ENCODE measurements around the gene ARHGAP6.

Gene ARHGAP6

GRCh38 chrX:11461201-11462001, 204.3 kb downstream of the ARHGAP6 start:
- DNase-seq (ENCODE audit: low read depth in 2 of 2), result no peak

- no peak for DNase-seq (ENCODE audit: low read depth in 2 of 2)
Observed at GRCh38 chrX:11460347-11460746, 205.4 kb downstream of the ARHGAP6 start.

- no peak for DNase-seq (ENCODE audit: low read depth in 2 of 2)
Observed at GRCh38 chrX:11458170-11458569, 207.6 kb downstream of the ARHGAP6 start.

GRCh38 chrX:11451151-11451550, 214.6 kb downstream of the ARHGAP6 start:
- DNase-seq (ENCODE audit: low read depth in 2 of 2), result no peak

- DNase-seq (ENCODE audit: low read depth in 2 of 2), result no peak
Observed at GRCh38 chrX:11450354-11450753, 215.4 kb downstream of the ARHGAP6 start.

- DNase-seq (ENCODE audit: low read depth in 2 of 2), result no peak
Observed at GRCh38 chrX:11449613-11450012, 216.1 kb downstream of the ARHGAP6 start.

DNA sequence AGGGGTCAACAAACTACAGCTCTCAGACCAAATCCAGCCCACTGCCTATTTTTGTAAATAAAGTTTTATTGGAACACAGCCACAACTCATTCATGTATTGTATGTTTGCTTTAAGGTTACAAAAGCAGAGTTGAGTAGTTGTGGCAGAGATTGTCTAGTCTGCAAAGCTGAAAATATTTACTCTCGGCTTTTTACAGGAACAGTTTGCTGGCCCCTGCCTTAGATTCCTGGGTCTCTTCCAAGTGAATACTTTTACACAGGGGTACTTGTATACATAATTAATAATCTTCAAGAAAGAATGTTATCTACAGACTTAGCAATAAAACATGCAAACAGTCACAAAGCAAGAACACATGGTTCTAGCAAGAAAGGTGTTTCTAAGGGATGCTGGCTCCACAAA, 218.3 kb downstream of the ARHGAP6 start:
- DNase-seq (ENCODE audit: low read depth in 2 of 2), result no peak

DNA sequence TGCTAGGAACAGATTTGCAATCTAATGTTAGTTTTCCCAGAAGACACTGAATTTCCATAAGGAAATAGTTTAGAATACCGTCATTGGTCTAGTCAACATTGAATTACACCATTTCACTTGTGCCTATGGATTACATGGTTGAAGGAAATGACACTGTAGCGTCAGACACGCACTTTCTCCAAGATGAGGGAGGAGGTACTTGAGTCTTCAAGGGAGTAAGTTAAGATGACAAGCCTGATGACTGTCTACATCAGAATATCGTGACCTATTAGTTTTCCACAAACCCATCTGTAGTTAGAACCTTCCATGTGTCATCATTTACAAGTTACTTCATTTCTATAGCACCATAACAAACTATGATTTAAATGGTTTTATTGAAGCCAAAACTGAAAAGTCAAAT, 218.8 kb downstream of the ARHGAP6 start:
- no peak for DNase-seq (ENCODE audit: low read depth in 2 of 2)

- DNase-seq (ENCODE audit: low read depth in 2 of 2), result no peak
Observed at GRCh38 chrX:11446336-11446735, 219.4 kb downstream of the ARHGAP6 start.

DNA sequence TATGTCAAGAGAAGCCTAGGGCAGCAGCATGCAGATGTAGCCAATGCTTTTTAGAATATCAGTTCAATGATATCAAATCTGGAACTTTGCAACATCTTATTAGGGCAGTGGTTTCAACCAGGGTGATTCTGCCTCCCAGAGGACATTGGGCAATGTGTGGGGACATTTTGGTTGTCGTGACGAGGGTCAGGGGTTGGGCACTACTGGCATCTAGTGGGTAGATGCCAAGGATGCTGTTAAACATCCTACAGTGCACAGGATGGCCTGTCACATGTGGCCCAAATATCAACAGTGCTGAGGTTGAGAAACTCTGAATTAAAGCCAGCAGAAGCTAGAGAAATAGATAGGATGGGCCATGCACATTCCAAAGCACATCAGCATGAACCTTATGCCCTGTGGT, 220.2 kb downstream of the ARHGAP6 start:
- DNase-seq (ENCODE audit: low read depth in 2 of 2), result no peak

DNA sequence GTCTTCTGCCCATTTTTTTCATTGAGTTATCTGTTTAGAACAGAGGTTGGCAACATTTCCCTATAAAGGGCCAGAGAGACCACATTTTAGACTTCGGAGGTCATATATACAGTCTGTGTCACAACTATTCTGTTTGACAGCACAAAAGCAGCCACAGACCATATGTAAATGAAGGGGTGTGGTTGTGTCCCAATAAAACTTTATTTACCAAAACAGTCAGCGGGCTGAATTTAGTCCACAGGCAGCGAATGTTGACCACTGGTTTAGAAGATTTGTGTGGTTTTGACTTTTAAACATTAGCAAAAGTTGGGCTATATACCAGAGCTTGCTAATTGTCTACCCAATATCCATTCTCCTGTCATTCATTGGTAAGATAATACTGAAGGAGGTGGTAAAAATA, 221.7 kb downstream of the ARHGAP6 start:
- DNase-seq (ENCODE audit: low read depth in 2 of 2), result no peak

DNA sequence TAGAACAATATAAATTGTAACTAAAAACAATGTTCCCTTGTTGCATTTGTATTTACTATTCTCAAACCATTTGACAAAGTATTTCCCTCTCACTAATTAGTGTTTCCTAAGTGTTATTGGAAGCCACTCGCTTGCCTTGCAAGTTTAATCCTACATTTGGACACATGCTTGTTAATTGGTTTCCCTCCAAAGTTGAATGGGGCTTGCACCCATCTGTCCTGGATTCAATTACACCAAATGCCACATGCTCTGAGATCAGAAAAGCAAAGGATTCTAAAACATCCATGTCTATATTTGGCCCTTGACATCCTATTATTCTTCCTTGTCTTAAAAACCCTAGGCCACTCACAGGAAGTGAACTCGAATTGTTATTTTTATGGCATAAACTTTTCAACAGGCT, 225.9 kb downstream of the ARHGAP6 start:
- no peak for DNase-seq (ENCODE audit: low read depth in 2 of 2)

DNA sequence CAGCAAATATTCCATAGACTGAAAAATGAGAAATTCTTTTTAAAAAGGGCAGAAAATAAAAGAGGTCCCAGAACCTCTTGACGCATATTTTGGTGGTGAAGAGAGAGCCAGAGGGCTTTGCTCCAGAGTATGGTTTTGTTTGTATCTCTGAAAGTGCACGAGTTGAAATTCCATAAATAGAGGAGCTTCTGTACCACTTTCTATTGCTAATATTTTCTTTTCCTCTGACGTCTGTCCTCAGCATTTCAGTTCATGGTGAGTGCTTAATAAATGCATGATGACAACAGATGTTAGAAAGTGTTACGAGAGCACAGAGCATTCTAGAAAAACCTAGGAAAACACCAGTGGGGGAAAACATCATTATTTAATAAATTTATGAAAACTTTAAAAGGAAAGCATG, 227.0 kb downstream of the ARHGAP6 start:
- DNase-seq (ENCODE audit: low read depth in 2 of 2), result no peak

DNA sequence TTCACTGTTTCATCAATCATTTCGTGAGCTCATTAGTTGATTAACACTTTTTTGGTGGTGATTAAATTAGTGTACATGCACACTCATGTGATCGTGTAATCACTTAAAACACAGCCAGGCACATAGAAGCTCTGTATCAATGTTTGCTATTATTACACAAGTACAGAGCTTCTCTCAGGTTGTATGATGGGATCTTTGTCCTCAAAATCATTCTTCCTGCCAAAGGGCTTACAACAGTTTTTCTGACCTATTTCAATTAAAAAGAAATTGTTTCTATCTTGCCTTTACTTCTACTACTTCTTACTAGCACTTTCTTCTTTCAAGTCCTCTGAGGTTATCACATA, 227.4 kb downstream of the ARHGAP6 start:
- DNase-seq (ENCODE audit: low read depth in 2 of 2), result no peak

- DNase-seq (ENCODE audit: low read depth in 2 of 2), result no peak
Observed at GRCh38 chrX:11437642-11438379, 227.9 kb downstream of the ARHGAP6 start.

DNA sequence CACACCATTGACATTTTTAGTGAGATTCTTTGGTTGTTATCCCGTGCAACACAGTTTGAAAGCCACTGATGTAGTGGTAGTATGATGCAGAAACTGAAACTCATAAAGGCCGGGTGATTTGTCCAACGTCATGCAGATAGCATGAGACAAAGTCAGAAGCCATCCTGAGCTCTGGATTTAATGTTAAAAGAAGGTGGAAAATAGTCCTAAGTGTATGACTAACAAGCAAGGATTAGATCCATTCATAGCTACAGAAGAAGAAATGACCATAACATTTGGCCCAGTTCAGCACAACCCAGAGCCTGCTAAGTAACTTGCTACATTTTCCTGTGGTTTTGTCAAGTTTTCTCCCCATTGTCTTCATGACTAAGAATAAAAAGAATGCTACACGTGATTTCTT, 230.2 kb downstream of the ARHGAP6 start:
- no peak for DNase-seq (ENCODE audit: low read depth in 2 of 2)

DNA sequence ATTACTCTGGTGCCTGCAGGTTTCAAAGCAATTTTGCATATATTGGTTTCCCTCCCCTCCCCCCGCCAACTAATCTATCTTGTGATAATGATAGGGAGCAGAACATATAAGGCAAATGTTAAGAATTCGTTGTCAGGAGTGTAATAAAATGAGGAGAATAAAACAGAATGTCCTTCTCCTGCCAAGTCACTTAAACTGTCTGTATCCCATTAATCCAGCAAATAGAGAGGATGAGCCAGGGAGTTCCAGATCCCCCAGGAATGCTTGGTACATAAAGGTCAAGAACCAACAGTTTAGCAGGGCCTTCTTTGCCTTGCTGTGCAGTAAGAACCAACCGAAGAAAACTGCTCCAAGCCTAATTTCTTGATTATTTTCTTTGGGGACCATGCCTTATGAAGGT, 231.1 kb downstream of the ARHGAP6 start:
- DNase-seq (ENCODE audit: low read depth in 2 of 2), result no peak

GRCh38 chrX:11431786-11432185, 233.9 kb downstream of the ARHGAP6 start:
- DNase-seq (ENCODE audit: low read depth in 2 of 2), result no peak

GRCh38 chrX:11430271-11430670, 235.4 kb downstream of the ARHGAP6 start:
- no peak for DNase-seq (ENCODE audit: low read depth in 2 of 2)

DNA sequence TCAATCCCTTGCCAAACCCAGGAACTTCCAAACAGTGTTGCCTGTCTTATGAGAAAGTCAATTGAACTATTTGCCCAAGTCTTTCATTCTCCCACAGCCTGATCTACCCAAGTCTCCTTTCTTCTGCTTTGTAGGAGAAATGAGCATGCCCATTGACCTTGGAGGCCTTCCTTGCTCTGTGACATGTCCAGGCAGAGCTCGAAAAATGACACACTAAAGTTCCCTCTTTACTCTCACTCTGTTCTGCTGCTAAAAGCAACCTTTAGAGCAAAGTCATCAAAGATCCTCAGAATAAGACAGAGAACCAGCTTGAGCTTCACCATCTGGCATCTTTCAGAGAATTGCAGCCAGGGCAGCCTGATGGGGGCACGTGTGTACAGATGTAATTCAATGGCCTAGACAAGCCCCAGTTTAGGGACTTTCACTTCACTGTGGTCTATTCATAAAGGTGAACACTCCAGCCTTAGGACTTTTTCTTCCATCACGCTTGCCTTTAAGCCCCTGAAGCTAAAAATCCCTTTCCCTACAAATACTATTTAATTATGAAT, 236.1 kb downstream of the ARHGAP6 start:
- DNase-seq (ENCODE audit: low read depth in 2 of 2), result no peak

GRCh38 chrX:11427453-11428071, 238.2 kb downstream of the ARHGAP6 start:
- no peak for DNase-seq (ENCODE audit: low read depth in 2 of 2)

GRCh38 chrX:11426712-11427452, 238.8 kb downstream of the ARHGAP6 start:
- no peak for DNase-seq (ENCODE audit: low read depth in 2 of 2)

Measured in stimulated activated CD4-positive, alpha-beta T cell treated with anti-CD3 and anti-CD28 coated beads, Interleukin-1b, Interleukin-23, amount 100 ng/mL, for 4 hours (primary cell).